K562 (cell line): ENCODE results near the gene HAUS5. TPM values are rescaled to one million over a fixed set of nuclear protein-coding genes. Genes with fewer than 3 reads are reported as not detected.

Experiments used
- BMI1 ChIP-seq: fragments of 150-350 bp; IDR thresholded peaks from 2 replicates; pipeline ENCODE4 v1.6.1; 2014; ENCODE audit warnings: low read length
- ESRRB ChIP-seq: fragments of 250-450 bp; sonication (Bioruptor Pico); IDR thresholded peaks from 2 replicates; pipeline ENCODE4 v1.5.0; 2020; ENCODE audit warnings: mild to moderate bottlenecking, moderate library complexity, borderline replicate concordance
- GABPB2 ChIP-seq: fragments of 250-450 bp; sonication (Bioruptor Pico); conservative IDR thresholded peaks from 2 replicates; pipeline ENCODE4 v1.5.1; 2021; ENCODE audit warnings: mild to moderate bottlenecking
- MED1 ChIP-seq: sonication (generic); formaldehyde crosslinking; IDR thresholded peaks from 2 replicates; pipeline ENCODE4 v1.8.1; 2023; ENCODE audit warnings: missing genetic modification reagents, borderline replicate concordance
- MEF2D ChIP-seq: conservative IDR thresholded peaks from 2 replicates; pipeline ENCODE4 v1.6.1; 2016; ENCODE audit warnings: low read depth, missing genetic modification characterization, missing compliant biosample characterization
- RBM25 ChIP-seq: fragments of 200-400 bp; formaldehyde crosslinking; IDR thresholded peaks from 2 replicates; pipeline ENCODE4 v1.6.1; 2018; ENCODE audit warnings: low read length, low read depth, moderate library complexity; ENCODE audit not compliant: severe bottlenecking
- SNRNP70 ChIP-seq: fragments of 200-400 bp; formaldehyde crosslinking; optimal IDR thresholded peaks from 2 replicates; pipeline ENCODE3; 2017; ENCODE audit warnings: low read depth, low read length
- SP1 ChIP-seq: sonication (generic); formaldehyde crosslinking; IDR thresholded peaks from 2 replicates; pipeline ENCODE4 v1.8.1; 2022; ENCODE audit warnings: mild to moderate bottlenecking, missing genetic modification reagents
- TSC22D4 ChIP-seq: fragments of 450-650 bp; IDR thresholded peaks from 2 replicates; pipeline ENCODE4 v1.6.1; 2016; ENCODE audit warnings: missing genetic modification characterization, missing biosample characterization, control low read depth
- ZC3H8 ChIP-seq: fragments of 450-650 bp; IDR thresholded peaks from 2 replicates; pipeline ENCODE4 v1.6.1; 2017
- ZFX ChIP-seq: sonication (generic); formaldehyde crosslinking; IDR thresholded peaks from 2 replicates; pipeline ENCODE4 v1.8.0; 2022; ENCODE audit warnings: mild to moderate bottlenecking, missing genetic modification reagents, moderate library complexity
- polyA plus RNA-seq, 8 experiments: library from polyadenylated mRNA; depleted of rRNA in 4 of 8; stranded (reverse) in 5 of 8; unstranded in 3 of 8; fragments of >200 nt; fragmentation: Nextera tagmentation in 2 of 8; fragmentation: Illumina TruSeq in 1 of 8; extraction: Ambion mirVana in 2 of 8; extraction: Trizol in 1 of 8; gene quantifications; 2 replicates each; pipeline versions ENCODE4 v1.2.1 to v1.2.3, GENCODE V29; 2011 to 2014; ENCODE audit warnings: inconsistent platforms in 1 of 8, missing spikeins in 1 of 8
- total RNA-seq, 7 experiments: library from RNA; depleted of rRNA in 6 of 7; stranded (reverse); fragments of >200 nt in 6 of 7; fragmentation: Illumina TruSeq in 2 of 7; extraction: Trizol in 2 of 7; gene quantifications; 2 replicates each; pipeline versions ENCODE4 v1.2.1 to v1.2.3, GENCODE V29; 2011 to 2021; ENCODE audit warnings: low replicate concordance in 1 of 7
- TF ChIP-seq, protein P1 (sequence below): fragments of 450-650 bp; IDR thresholded peaks from 2 replicates; pipeline ENCODE4 v1.7.0; 2016; ENCODE audit warnings: borderline replicate concordance
- TF ChIP-seq, protein P2 (sequence below): sonication (generic); formaldehyde crosslinking; IDR thresholded peaks from 2 replicates; pipeline ENCODE4 v1.8.0; 2022; ENCODE audit warnings: mild to moderate bottlenecking, missing genetic modification reagents
- TF ChIP-seq, protein P3 (sequence below): sonication (generic); formaldehyde crosslinking; IDR thresholded peaks from 2 replicates; pipeline ENCODE4 v1.8.1; 2023; ENCODE audit warnings: missing genetic modification reagents, mild to moderate bottlenecking, borderline replicate concordance
- TF ChIP-seq, protein P4 (sequence below): fragments of 450-650 bp; formaldehyde crosslinking; IDR thresholded peaks from 2 replicates; pipeline ENCODE4 v1.4.0; 2020; ENCODE audit warnings: mild to moderate bottlenecking, moderate library complexity

HAUS5 gene
- total and polyA plus RNA-seq, 9 of the 15 experiments (the other 6 are each of a cell fraction or from before 2014, with no cell fraction given) = 3.5 to 41.3 (median 14.2) TPM

DNA sequence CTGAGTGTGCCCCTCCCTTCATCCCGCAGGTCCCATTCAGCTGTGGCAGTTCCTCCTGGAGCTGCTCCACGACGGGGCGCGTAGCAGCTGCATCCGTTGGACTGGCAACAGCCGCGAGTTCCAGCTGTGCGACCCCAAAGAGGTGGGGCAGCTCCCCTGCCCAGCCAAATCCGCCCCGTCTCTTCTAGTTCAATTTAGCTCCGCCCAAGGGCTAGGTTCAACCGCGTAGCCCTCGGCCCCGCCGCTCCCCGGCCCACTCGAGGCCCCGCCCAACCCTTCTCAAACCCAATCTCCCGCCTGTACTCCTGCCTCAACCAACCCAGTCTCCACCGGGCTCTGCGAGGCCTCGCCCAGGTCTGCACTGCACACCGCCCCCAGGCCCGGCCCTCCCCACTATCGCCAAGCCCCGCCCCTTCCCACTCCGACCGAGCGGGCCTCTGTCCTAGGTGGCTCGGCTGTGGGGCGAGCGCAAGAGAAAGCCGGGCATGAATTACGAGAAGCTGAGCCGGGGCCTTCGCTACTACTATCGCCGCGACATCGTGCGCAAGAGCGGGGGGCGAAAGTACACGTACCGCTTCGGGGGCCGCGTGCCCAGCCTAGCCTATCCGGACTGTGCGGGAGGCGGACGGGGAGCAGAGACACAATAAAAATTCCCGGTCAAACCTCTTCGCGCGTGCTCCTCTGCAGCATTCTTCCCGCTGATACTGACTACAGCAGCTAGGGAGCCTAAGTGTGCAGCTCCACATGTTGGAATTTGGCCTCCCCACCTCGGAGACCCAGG lies 31.9 kb downstream of the HAUS5 start (continued):
- TF ChIP-seq, protein P1, sequence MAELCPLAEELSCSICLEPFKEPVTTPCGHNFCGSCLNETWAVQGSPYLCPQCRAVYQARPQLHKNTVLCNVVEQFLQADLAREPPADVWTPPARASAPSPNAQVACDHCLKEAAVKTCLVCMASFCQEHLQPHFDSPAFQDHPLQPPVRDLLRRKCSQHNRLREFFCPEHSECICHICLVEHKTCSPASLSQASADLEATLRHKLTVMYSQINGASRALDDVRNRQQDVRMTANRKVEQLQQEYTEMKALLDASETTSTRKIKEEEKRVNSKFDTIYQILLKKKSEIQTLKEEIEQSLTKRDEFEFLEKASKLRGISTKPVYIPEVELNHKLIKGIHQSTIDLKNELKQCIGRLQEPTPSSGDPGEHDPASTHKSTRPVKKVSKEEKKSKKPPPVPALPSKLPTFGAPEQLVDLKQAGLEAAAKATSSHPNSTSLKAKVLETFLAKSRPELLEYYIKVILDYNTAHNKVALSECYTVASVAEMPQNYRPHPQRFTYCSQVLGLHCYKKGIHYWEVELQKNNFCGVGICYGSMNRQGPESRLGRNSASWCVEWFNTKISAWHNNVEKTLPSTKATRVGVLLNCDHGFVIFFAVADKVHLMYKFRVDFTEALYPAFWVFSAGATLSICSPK = 0 out of 2 replicates have a peak, but pooled peaks have one; percentile 70
- TF ChIP-seq, protein P2, sequence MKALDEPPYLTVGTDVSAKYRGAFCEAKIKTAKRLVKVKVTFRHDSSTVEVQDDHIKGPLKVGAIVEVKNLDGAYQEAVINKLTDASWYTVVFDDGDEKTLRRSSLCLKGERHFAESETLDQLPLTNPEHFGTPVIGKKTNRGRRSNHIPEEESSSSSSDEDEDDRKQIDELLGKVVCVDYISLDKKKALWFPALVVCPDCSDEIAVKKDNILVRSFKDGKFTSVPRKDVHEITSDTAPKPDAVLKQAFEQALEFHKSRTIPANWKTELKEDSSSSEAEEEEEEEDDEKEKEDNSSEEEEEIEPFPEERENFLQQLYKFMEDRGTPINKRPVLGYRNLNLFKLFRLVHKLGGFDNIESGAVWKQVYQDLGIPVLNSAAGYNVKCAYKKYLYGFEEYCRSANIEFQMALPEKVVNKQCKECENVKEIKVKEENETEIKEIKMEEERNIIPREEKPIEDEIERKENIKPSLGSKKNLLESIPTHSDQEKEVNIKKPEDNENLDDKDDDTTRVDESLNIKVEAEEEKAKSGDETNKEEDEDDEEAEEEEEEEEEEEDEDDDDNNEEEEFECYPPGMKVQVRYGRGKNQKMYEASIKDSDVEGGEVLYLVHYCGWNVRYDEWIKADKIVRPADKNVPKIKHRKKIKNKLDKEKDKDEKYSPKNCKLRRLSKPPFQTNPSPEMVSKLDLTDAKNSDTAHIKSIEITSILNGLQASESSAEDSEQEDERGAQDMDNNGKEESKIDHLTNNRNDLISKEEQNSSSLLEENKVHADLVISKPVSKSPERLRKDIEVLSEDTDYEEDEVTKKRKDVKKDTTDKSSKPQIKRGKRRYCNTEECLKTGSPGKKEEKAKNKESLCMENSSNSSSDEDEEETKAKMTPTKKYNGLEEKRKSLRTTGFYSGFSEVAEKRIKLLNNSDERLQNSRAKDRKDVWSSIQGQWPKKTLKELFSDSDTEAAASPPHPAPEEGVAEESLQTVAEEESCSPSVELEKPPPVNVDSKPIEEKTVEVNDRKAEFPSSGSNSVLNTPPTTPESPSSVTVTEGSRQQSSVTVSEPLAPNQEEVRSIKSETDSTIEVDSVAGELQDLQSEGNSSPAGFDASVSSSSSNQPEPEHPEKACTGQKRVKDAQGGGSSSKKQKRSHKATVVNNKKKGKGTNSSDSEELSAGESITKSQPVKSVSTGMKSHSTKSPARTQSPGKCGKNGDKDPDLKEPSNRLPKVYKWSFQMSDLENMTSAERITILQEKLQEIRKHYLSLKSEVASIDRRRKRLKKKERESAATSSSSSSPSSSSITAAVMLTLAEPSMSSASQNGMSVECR (CRISPR knock-in tag) = no peak
- peak; percentile 75 for TF ChIP-seq ZFX (CRISPR knock-in tag)
- no peak for TF ChIP-seq ESRRB (CRISPR knock-in tag)
- TF ChIP-seq GABPB2 (CRISPR knock-in tag) = no peak
- TF ChIP-seq BMI1 = no peak
- TF ChIP-seq ZC3H8 = no peak
- TF ChIP-seq MEF2D (tag) = no peak
- TF ChIP-seq MED1 (CRISPR knock-in tag) = no peak
- TF ChIP-seq SNRNP70 = no peak
- TF ChIP-seq SP1 (CRISPR knock-in tag) = peak; percentile 50
- no peak for TF ChIP-seq TSC22D4 (tag)
- TF ChIP-seq, protein P3, sequence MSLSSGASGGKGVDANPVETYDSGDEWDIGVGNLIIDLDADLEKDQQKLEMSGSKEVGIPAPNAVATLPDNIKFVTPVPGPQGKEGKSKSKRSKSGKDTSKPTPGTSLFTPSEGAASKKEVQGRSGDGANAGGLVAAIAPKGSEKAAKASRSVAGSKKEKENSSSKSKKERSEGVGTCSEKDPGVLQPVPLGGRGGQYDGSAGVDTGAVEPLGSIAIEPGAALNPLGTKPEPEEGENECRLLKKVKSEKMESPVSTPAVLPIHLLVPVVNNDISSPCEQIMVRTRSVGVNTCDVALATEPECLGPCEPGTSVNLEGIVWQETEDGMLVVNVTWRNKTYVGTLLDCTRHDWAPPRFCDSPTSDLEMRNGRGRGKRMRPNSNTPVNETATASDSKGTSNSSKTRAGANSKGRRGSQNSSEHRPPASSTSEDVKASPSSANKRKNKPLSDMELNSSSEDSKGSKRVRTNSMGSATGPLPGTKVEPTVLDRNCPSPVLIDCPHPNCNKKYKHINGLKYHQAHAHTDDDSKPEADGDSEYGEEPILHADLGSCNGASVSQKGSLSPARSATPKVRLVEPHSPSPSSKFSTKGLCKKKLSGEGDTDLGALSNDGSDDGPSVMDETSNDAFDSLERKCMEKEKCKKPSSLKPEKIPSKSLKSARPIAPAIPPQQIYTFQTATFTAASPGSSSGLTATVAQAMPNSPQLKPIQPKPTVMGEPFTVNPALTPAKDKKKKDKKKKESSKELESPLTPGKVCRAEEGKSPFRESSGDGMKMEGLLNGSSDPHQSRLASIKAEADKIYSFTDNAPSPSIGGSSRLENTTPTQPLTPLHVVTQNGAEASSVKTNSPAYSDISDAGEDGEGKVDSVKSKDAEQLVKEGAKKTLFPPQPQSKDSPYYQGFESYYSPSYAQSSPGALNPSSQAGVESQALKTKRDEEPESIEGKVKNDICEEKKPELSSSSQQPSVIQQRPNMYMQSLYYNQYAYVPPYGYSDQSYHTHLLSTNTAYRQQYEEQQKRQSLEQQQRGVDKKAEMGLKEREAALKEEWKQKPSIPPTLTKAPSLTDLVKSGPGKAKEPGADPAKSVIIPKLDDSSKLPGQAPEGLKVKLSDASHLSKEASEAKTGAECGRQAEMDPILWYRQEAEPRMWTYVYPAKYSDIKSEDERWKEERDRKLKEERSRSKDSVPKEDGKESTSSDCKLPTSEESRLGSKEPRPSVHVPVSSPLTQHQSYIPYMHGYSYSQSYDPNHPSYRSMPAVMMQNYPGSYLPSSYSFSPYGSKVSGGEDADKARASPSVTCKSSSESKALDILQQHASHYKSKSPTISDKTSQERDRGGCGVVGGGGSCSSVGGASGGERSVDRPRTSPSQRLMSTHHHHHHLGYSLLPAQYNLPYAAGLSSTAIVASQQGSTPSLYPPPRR (CRISPR knock-in tag) = 0 out of 2 replicates have a peak, but pooled peaks have one; percentile 9
- TF ChIP-seq, protein P4, sequence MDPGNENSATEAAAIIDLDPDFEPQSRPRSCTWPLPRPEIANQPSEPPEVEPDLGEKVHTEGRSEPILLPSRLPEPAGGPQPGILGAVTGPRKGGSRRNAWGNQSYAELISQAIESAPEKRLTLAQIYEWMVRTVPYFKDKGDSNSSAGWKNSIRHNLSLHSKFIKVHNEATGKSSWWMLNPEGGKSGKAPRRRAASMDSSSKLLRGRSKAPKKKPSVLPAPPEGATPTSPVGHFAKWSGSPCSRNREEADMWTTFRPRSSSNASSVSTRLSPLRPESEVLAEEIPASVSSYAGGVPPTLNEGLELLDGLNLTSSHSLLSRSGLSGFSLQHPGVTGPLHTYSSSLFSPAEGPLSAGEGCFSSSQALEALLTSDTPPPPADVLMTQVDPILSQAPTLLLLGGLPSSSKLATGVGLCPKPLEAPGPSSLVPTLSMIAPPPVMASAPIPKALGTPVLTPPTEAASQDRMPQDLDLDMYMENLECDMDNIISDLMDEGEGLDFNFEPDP (CRISPR knock-in tag) = no peak
- TF ChIP-seq RBM25 = no peak
